ENCODE results near the gene C3.

DNA sequence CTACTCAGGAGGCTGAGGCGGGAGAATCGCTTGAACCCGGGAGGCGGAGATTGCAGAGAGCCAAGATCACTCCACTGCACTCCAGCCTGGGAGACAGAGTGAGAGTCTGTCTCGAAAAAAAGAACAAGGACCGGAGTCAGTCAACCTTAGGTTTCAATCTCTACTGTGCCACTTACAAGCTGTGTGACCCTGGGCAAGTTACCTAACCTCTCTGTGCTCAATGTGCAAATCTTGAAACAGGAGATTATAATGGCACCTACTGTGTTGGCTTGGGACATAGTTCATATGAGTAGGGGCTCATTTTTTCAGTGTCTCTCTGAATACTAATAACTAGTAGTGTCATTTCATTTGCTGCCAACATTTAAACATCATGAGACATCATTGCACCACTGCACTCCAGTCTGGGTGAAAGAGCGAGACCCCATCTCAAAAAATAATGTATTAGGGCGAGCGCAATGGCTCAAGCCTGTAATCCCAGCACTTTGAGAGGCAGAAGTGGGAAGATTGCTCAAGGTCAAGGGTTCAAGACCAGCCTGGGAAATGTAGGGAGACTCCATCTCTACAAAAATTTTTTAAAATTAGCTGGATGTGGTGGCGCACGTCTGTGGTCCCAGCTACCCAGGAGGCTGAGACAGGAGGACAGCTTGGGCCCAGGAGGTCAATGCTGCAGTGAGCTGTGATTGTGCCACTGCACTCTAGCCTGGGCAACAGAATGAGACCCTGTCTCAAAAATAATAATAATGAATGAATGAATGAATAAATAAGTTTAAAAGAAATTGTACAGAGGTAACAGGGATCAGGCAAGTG is 5.5 kb downstream of the C3 start:
- TF ChIP-seq POLR2AphosphoS5 (IDR thresholded peaks at IDR 0.05) (no peak), CTCF (IDR thresholded peaks at IDR 0.05) (no peak)
